PFSK-1 (cell line): ENCODE results near the gene UGT1A10.

Source experiments
- FOXP2 ChIP-seq: optimal IDR thresholded peaks from 2 replicates; pipeline ENCODE3; 2011; ENCODE audit warnings: borderline replicate concordance, control low read depth, inconsistent platforms; ENCODE audit not compliant: insufficient read depth; ENCODE audit errors: extremely low read length, extremely low read depth
- POLR2AphosphoS5 ChIP-seq: IDR thresholded peaks from 2 replicates; pipeline ENCODE4 v1.6.1; 2012; ENCODE audit warnings: low read depth, mild to moderate bottlenecking, control low read depth, low read length, moderate library complexity
- REST ChIP-seq, 2 experiments: IDR thresholded peaks; 2 replicates each; pipeline versions ENCODE4 v1.6.1 to v1.8.0; 2011 to 2012; ENCODE audit warnings: low read depth in 2 of 2, low read length in 2 of 2, control low read depth in 1 of 2, inconsistent platforms in 1 of 2, mild to moderate bottlenecking in 1 of 2, moderate library complexity in 1 of 2; ENCODE audit not compliant: insufficient read depth in 1 of 2
- SIN3A ChIP-seq: IDR thresholded peaks from 2 replicates; pipeline ENCODE4 v1.6.1; 2012; ENCODE audit warnings: mild to moderate bottlenecking, low read length, moderate library complexity, borderline replicate concordance; ENCODE audit not compliant: insufficient read depth
- TAF1 ChIP-seq: IDR thresholded peaks from 2 replicates; pipeline ENCODE4 v1.6.1; 2012; ENCODE audit warnings: low read length, control low read depth, borderline replicate concordance; ENCODE audit not compliant: insufficient read depth

The UGT1A10 gene

GRCh38 chr2:233819884-233820773 lies 183.9 kb downstream of the UGT1A10 start:
- TF ChIP-seq SIN3A (no peak), TAF1 (no peak), FOXP2 (no peak), REST (IDR thresholded peaks at IDR 0.05; ENCODE audit: insufficient read depth in 1 of 2, low read depth in 2 of 2, low read length in 2 of 2) (no peak), POLR2AphosphoS5 (no peak)

GRCh38 chr2:233820774-233821105 lies 184.5 kb downstream of the UGT1A10 start:
- TF ChIP-seq SIN3A: no peak
- no peak for TF ChIP-seq TAF1
- TF ChIP-seq REST (IDR thresholded peaks at IDR 0.05; ENCODE audit: insufficient read depth in 1 of 2, low read depth in 2 of 2, low read length in 2 of 2): no peak
- no peak for TF ChIP-seq POLR2AphosphoS5
- no peak for TF ChIP-seq FOXP2

DNA sequence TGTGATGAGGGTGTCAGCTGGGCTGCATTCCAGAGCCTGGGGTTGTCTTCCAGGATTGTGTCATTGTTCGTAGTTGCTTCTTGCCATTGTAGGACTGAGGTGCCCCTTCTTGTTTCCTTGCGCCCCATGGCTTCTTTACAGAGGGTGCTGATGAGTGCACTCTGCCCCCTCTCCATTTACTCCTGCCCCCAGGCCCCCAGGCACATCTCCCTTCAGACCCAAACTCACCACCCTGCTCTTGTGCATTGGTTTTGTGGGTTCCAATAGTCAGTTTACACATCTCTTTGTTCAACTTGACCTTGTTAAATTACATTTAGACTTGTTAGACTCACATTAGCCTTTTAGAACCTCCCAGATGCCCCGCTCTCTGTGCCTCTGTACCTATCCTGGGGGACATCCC lies 184.9 kb downstream of the UGT1A10 start:
- TF ChIP-seq POLR2AphosphoS5: no peak
- TF ChIP-seq TAF1: no peak
- no peak for TF ChIP-seq REST (IDR thresholded peaks at IDR 0.05; ENCODE audit: insufficient read depth in 1 of 2, low read depth in 2 of 2, low read length in 2 of 2)
- TF ChIP-seq FOXP2: no peak
- no peak for TF ChIP-seq SIN3A

- no peak for TF ChIP-seq FOXP2
These were observed 185.5 kb downstream of the UGT1A10 start for GRCh38 chr2:233821709-233822100.

DNA sequence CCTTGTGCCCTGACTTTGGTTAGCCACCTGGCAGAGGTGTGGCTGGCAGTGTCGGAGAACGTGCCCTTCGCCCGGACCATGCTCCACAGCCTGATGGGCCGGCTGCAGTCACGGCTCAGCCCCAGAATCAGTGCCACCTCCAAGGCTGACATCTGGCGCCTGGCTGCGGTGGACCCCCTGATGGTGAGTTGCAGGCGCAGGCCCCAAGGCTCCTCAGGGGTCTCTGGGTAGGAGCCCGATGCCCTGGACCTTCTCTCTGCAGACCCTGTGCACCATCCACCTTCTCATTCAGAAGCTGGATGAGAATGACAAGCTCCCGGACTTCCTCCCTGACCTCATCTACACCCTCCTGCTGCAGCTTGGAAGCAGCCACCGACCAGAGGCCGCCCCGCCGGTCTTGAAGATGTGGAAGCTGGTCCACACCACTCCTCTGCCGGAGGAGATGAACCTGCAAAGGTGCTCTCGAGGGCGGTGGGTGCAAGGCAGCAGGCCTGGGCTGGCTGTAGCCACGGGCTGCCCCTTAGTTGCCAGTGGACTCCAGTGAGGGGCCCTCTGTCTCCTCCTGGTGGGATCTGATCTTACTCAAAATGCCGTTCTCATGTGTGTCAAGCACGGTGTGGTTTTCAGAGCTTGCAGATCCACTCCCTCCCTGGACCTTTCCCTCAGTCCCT lies 186.0 kb downstream of the UGT1A10 start:
- TF ChIP-seq REST (IDR thresholded peaks at IDR 0.05; ENCODE audit: insufficient read depth in 1 of 2, low read depth in 2 of 2, low read length in 2 of 2): no peak
- TF ChIP-seq POLR2AphosphoS5: no peak
- TF ChIP-seq FOXP2: no peak
- TF ChIP-seq TAF1: no peak
- TF ChIP-seq SIN3A: no peak
